HepG2 (cell line): ENCODE data around the gene HYAL1. TPM values are rescaled to one million over a fixed set of nuclear protein-coding genes. Genes with fewer than 3 reads are reported as not detected.
A peak's percentile ranks its signal among the peaks of the same experiment; 100 is the strongest.

ENCODE experiments used
- ATAC-seq: fragments of 200-7000 bp; cut with Tn5 transposase; 3 replicates; pipeline ENCODE4 v1.9.1; 2020; ENCODE audit warnings: mild to moderate bottlenecking, moderate library complexity
- BruUV-seq: library from RNA; stranded (reverse); fragments of 400-500 nt; replicated peaks from 2 replicates; lab custom pipeline; 2021; lab: Mats Ljungman, UMichigan
- CTCF ChIA-PET: fragments of 300-600 bp; formaldehyde crosslinking; extraction: SDS; loops from one replicate; lab custom pipeline; 2021; ENCODE audit warnings: low total read pairs, inconsistent platforms, low intra/inter-chr PET ratio; lab: Yijun Ruan, JAX
- POLR2A ChIA-PET: fragments of 350-600 bp; sonication (Branson Sonifier 250); formaldehyde crosslinking; loops from one replicate; lab custom pipeline; 2020; ENCODE audit warnings: antibody characterized with exemption, inconsistent platforms; lab: Yijun Ruan, JAX
- DNase-seq: peaks from one replicate; pipeline ENCODE4 v3.0.0-alpha.2; 2015; ENCODE audit warnings: low spot score
- FAIRE-seq: peaks from 3 replicates; lab custom pipeline; 2011; peaks lifted over from hg19 to GRCh38; lab: Jason Lieb, UNC
- H2AFZ ChIP-seq: one replicate; pipeline ENCODE4 v1.6.1; 2011; ENCODE audit warnings: low read length, inconsistent platforms
- H3K27ac ChIP-seq: fragments of 300-600 bp; 3 replicates; pipeline ENCODE4 v1.8.0; 2011; ENCODE audit warnings: mixed run types, mild to moderate bottlenecking, mixed read lengths, low read length, inconsistent platforms; ENCODE audit not compliant: insufficient read depth; ENCODE audit errors: extremely low read length
- H3K27me3 ChIP-seq, 2 experiments: fragments of 200-600 bp in 1 of 2; 2 replicates in 1 of 2; 3 replicates in 1 of 2; pipeline versions ENCODE4 v1.6.0 to v1.8.0; 2011; ENCODE audit warnings: low read length in 2 of 2, mild to moderate bottlenecking in 2 of 2, moderate library complexity in 2 of 2, inconsistent platforms in 1 of 2; ENCODE audit not compliant: insufficient read depth in 2 of 2, control insufficient read depth in 1 of 2
- H3K36me3 ChIP-seq, 2 experiments: fragments of 200-600 bp in 1 of 2; replicated peaks in 1 of 2; 2 replicates in 1 of 2; 3 replicates in 1 of 2; pipeline versions ENCODE4 v1.5.1 to v1.8.0; 2011; ENCODE audit warnings: low read length in 2 of 2, inconsistent platforms in 1 of 2; ENCODE audit not compliant: insufficient read depth in 2 of 2, control insufficient read depth in 1 of 2
- H3K4me1 ChIP-seq: 2 replicates; pipeline ENCODE4 v1.5.1; 2012; ENCODE audit warnings: low read length, inconsistent platforms; ENCODE audit not compliant: insufficient read depth
- H3K4me2 ChIP-seq: 2 replicates; pipeline ENCODE4 v1.6.0; 2011; ENCODE audit warnings: low read depth, low read length, inconsistent platforms
- H3K4me3 ChIP-seq, 3 experiments: fragments of 200-600 bp in 1 of 3; sonication (generic), shearing (Covaris generic) in 1 of 3; replicated peaks in 1 of 3; 2 replicates each; pipeline ENCODE4 v1.5.1; 2011 to 2016; ENCODE audit warnings: low read length in 3 of 3, inconsistent platforms in 2 of 3, low read depth in 2 of 3, mild to moderate bottlenecking in 2 of 3, control low read depth in 1 of 3, mixed read lengths in 1 of 3; ENCODE audit not compliant: insufficient read depth in 1 of 3
- H3K79me2 ChIP-seq: one replicate; pipeline ENCODE4 v1.6.1; 2011; ENCODE audit warnings: low read length, inconsistent platforms; ENCODE audit not compliant: insufficient read depth
- H3K9ac ChIP-seq: 2 replicates; pipeline ENCODE4 v1.6.0; 2011; ENCODE audit warnings: mild to moderate bottlenecking, low read depth, low read length, inconsistent platforms; ENCODE audit not compliant: insufficient read depth
- H3K9me3 ChIP-seq: 2 replicates; pipeline ENCODE4 v1.5.1; 2012; ENCODE audit warnings: mild to moderate bottlenecking, low read length
- H4K20me1 ChIP-seq: 2 replicates; pipeline ENCODE4 v1.6.0; 2011; ENCODE audit warnings: inconsistent platforms, mild to moderate bottlenecking, low read length, moderate library complexity; ENCODE audit not compliant: insufficient read depth
- ATM ChIP-seq: fragments of 450-650 bp; IDR thresholded peaks from 2 replicates; pipeline ENCODE4 v1.7.1; 2017; ENCODE audit warnings: mild to moderate bottlenecking, borderline replicate concordance
- FIP1L1 ChIP-seq: fragments of 200-400 bp; formaldehyde crosslinking; IDR thresholded peaks from 2 replicates; pipeline ENCODE4 v1.6.1; 2018; ENCODE audit warnings: low read depth, mild to moderate bottlenecking, low read length, moderate library complexity, borderline replicate concordance; ENCODE audit not compliant: insufficient read depth
- GPN1 ChIP-seq: sonication (generic); formaldehyde crosslinking; IDR thresholded peaks from 2 replicates; pipeline ENCODE4 v1.5.1; 2020; ENCODE audit warnings: missing genetic modification reagents, borderline replicate concordance
- HMG20B ChIP-seq: conservative IDR thresholded peaks from 2 replicates; pipeline ENCODE4 v1.6.1; 2016; ENCODE audit warnings: missing genetic modification reagents, missing compliant biosample characterization
- NR2F6 ChIP-seq, 2 experiments: IDR thresholded peaks; 2 replicates each; pipeline ENCODE4 v1.6.1; 2016; ENCODE audit warnings: antibody characterized with exemption in 1 of 2, mild to moderate bottlenecking in 1 of 2
- PHF21A ChIP-seq: sonication (generic); formaldehyde crosslinking; IDR thresholded peaks from 2 replicates; pipeline ENCODE4 v1.5.0; 2020; ENCODE audit warnings: mild to moderate bottlenecking, missing genetic modification reagents
- PITX1 ChIP-seq: sonication (generic); formaldehyde crosslinking; IDR thresholded peaks from 2 replicates; pipeline ENCODE4 v1.5.1; 2020; ENCODE audit warnings: mild to moderate bottlenecking, missing genetic modification reagents
- RFXANK ChIP-seq: IDR thresholded peaks from 2 replicates; pipeline ENCODE4 v1.6.1; 2016
- SRSF9 ChIP-seq: fragments of 200-400 bp; formaldehyde crosslinking; IDR thresholded peaks from 2 replicates; pipeline ENCODE4 v1.6.1; 2018; ENCODE audit warnings: borderline replicate concordance, mild to moderate bottlenecking, low read depth, low read length; ENCODE audit not compliant: insufficient read depth, poor library complexity, severe bottlenecking
- ZFP36L2 ChIP-seq: sonication (generic); formaldehyde crosslinking; IDR thresholded peaks from 2 replicates; pipeline ENCODE4 v1.4.0; 2020; ENCODE audit warnings: missing genetic modification reagents
- ZNF547 ChIP-seq: sonication (generic); formaldehyde crosslinking; IDR thresholded peaks from 2 replicates; pipeline ENCODE4 v1.5.1; 2020; ENCODE audit warnings: mild to moderate bottlenecking, missing genetic modification reagents
- ZNF549 ChIP-seq: sonication (generic); formaldehyde crosslinking; IDR thresholded peaks from 2 replicates; pipeline ENCODE4 v1.5.0; 2020; ENCODE audit warnings: missing genetic modification reagents
- WGBS: methylation state at CpG from one replicate; pipeline ENCODE4 v1.1.6; 2017; ENCODE audit warnings: low lambda C conversion rate; 5-methylcytosine and 5-hydroxymethylcytosine counted together
- in situ Hi-C: cut with HindIII; loops from 2 replicates; pipeline ENCODE4 v1.10.0; 2017; ENCODE audit warnings: low pct_unique_long_range_greater_than_20kb; ENCODE audit not compliant: extremely low pct_ligation_motif_present
- intact Hi-C: fragments of 100-400 bp; cut with micrococcal nuclease; formaldehyde crosslinking; loops from one replicate; pipeline ENCODE4 v1.10.0; 2022; ENCODE audit not compliant: unreplicated experiment
- polyA plus RNA-seq, 8 experiments: library from polyadenylated mRNA; depleted of rRNA in 3 of 8; stranded (reverse) in 7 of 8; unstranded in 1 of 8; fragments of >200 nt; fragmentation: Illumina TruSeq in 4 of 8; extraction: Trizol in 4 of 8; gene quantifications; 2 replicates each; pipeline versions ENCODE4 v1.2.1 to v1.2.3, GENCODE V29; 2011 to 2016; ENCODE audit warnings: low read depth in 4 of 8, missing spikeins in 1 of 8, mixed read lengths in 1 of 8; ENCODE audit not compliant: insufficient read depth in 1 of 8
- total RNA-seq, 5 experiments: library from RNA; depleted of rRNA; stranded (reverse); fragments of >200 nt; fragmentation: Illumina TruSeq; extraction: Trizol; gene quantifications; 2 replicates each; pipeline ENCODE4 v1.2.3, GENCODE V29; 2016; ENCODE audit warnings: low read depth in 1 of 5
- TF ChIP-seq, protein P1 (sequence below): sonication (generic); formaldehyde crosslinking; IDR thresholded peaks from 2 replicates; pipeline ENCODE4 v1.4.0; 2020; ENCODE audit warnings: missing genetic modification reagents
- TF ChIP-seq, protein P2 (sequence below): sonication (generic); formaldehyde crosslinking; IDR thresholded peaks from 2 replicates; pipeline ENCODE4 v1.5.0; 2020; ENCODE audit warnings: missing genetic modification reagents
- TF ChIP-seq, protein P3 (sequence below): sonication (generic); formaldehyde crosslinking; IDR thresholded peaks from 2 replicates; pipeline ENCODE4 v1.4.0; 2020; ENCODE audit warnings: missing genetic modification reagents
- TF ChIP-seq, protein P4 (sequence below), 2 experiments: sonication (generic) in 1 of 2; formaldehyde crosslinking in 1 of 2; IDR thresholded peaks; 2 replicates each; pipeline versions ENCODE4 v1.4.0 to v1.6.1; 2016 to 2020; ENCODE audit warnings: borderline replicate concordance in 1 of 2, low read depth in 1 of 2, mild to moderate bottlenecking in 1 of 2, missing genetic modification reagents in 1 of 2

The HYAL1 gene
- total and polyA plus RNA-seq, 2 of the 13 experiments (the other 11 are each of a cell fraction or from before 2014, with no cell fraction given), result 76.5 to 193 TPM

DNA sequence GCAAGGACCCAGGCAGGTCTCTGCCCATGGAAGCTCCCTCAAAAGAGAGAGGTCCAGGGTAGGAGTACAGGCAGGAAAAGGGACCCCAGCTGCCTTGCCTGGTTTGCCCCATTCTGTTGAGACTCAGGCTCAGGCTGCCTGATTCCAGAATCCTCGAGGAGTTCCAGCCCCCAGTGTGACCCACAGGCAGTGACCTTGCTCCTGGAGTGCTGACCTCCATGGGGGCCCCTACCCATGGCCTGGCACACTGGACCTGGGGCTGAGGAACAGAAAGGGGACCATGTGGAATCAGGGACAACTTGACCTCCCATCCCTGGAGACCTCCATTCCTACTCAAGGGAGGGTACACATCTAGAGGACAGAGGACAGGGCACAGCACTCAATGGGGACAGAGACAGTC is 37.8 kb downstream of the HYAL1 start:
- in situ Hi-C loops (no loop called here), intact Hi-C loops (no loop called here)
- WGBS, result 0% methylated on average over 1 of the region's 1 CpG
- FAIRE-seq (no peak), ATAC-seq (no peak), DNase-seq (no peak)
- POLR2A ChIA-PET, result interaction anchor here (1.2 to 6.8 kb wide), 9 partner anchors 14 to 70 kb away, joined by 6 to 51 read pairs (median 19); partner anchors contain the start of genes GNAI2, HYAL3, IFRD2 and LSMEM2
- H3K4me2 ChIP-seq, result peak overlapping the region; percentile 98
- no peak overlapping the region for H2AFZ ChIP-seq
- peak overlapping the region; percentile 94 for H3K9ac ChIP-seq
- H3K79me2 ChIP-seq, result peaks cover 26% of the 10 kb centered on the region
- H3K4me3 ChIP-seq, result peak overlapping the region in 1 of 3 experiments; percentile 61; a peak in 2 of 6 replicates
- H4K20me1 ChIP-seq, result no peaks in the 10 kb centered on the region
- no TSS peak for BruUV-seq
- H3K36me3 ChIP-seq, result no peaks in the 10 kb centered on the region; a peak in 1 of 5 replicates
- peaks cover 88% of the 10 kb centered on the region for H3K4me1 ChIP-seq
- no peaks in the 10 kb centered on the region for H3K9me3 ChIP-seq
- H3K27ac ChIP-seq, result peak overlapping the region; percentile 96
- CTCF ChIA-PET, result no interaction called here
- H3K27me3 ChIP-seq, result no peaks in the 10 kb centered on the region; a peak in 1 of 5 replicates
- TF ChIP-seq, protein P1, sequence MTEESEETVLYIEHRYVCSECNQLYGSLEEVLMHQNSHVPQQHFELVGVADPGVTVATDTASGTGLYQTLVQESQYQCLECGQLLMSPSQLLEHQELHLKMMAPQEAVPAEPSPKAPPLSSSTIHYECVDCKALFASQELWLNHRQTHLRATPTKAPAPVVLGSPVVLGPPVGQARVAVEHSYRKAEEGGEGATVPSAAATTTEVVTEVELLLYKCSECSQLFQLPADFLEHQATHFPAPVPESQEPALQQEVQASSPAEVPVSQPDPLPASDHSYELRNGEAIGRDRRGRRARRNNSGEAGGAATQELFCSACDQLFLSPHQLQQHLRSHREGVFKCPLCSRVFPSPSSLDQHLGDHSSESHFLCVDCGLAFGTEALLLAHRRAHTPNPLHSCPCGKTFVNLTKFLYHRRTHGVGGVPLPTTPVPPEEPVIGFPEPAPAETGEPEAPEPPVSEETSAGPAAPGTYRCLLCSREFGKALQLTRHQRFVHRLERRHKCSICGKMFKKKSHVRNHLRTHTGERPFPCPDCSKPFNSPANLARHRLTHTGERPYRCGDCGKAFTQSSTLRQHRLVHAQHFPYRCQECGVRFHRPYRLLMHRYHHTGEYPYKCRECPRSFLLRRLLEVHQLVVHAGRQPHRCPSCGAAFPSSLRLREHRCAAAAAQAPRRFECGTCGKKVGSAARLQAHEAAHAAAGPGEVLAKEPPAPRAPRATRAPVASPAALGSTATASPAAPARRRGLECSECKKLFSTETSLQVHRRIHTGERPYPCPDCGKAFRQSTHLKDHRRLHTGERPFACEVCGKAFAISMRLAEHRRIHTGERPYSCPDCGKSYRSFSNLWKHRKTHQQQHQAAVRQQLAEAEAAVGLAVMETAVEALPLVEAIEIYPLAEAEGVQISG (CRISPR knock-in tag), result no peak
- TF ChIP-seq GPN1 (CRISPR knock-in tag), result no peak
- 0 out of 2 replicates have a peak, but pooled peaks have one; percentile 3 for TF ChIP-seq PHF21A (CRISPR knock-in tag)
- TF ChIP-seq ZNF549 (CRISPR knock-in tag), result no peak
- TF ChIP-seq, protein P2, sequence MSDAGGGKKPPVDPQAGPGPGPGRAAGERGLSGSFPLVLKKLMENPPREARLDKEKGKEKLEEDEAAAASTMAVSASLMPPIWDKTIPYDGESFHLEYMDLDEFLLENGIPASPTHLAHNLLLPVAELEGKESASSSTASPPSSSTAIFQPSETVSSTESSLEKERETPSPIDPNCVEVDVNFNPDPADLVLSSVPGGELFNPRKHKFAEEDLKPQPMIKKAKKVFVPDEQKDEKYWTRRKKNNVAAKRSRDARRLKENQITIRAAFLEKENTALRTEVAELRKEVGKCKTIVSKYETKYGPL (CRISPR knock-in tag), result no peak
- no peak for TF ChIP-seq ATM
- TF ChIP-seq, protein P3, sequence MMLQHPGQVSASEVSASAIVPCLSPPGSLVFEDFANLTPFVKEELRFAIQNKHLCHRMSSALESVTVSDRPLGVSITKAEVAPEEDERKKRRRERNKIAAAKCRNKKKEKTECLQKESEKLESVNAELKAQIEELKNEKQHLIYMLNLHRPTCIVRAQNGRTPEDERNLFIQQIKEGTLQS (CRISPR knock-in tag), result no peak
- TF ChIP-seq ZNF547 (CRISPR knock-in tag), result 0 out of 2 replicates have a peak, but pooled peaks have one; percentile 29
- TF ChIP-seq FIP1L1, result no peak
- TF ChIP-seq RFXANK (CRISPR knock-in tag), result no peak
- no peak for TF ChIP-seq PITX1 (CRISPR knock-in tag)
- TF ChIP-seq ZFP36L2 (CRISPR knock-in tag), result no peak
- no peak for TF ChIP-seq SRSF9
- no peak for TF ChIP-seq HMG20B (CRISPR knock-in tag)
- TF ChIP-seq, protein P4, sequence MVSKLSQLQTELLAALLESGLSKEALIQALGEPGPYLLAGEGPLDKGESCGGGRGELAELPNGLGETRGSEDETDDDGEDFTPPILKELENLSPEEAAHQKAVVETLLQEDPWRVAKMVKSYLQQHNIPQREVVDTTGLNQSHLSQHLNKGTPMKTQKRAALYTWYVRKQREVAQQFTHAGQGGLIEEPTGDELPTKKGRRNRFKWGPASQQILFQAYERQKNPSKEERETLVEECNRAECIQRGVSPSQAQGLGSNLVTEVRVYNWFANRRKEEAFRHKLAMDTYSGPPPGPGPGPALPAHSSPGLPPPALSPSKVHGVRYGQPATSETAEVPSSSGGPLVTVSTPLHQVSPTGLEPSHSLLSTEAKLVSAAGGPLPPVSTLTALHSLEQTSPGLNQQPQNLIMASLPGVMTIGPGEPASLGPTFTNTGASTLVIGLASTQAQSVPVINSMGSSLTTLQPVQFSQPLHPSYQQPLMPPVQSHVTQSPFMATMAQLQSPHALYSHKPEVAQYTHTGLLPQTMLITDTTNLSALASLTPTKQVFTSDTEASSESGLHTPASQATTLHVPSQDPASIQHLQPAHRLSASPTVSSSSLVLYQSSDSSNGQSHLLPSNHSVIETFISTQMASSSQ (IDR thresholded peaks at IDR 0.05; ENCODE audit: low read depth), result no peak
- TF ChIP-seq, protein P4 (CRISPR knock-in tag; IDR thresholded peaks at IDR 0.05; ENCODE audit: borderline replicate concordance), result no peak
- 0 out of 2 replicates have a peak, but pooled peaks have one; percentile 21 for TF ChIP-seq NR2F6 (IDR thresholded peaks at IDR 0.05)
- TF ChIP-seq NR2F6 (CRISPR knock-in tag; IDR thresholded peaks at IDR 0.05), result no peak
